GM18498 (cell line): ENCODE measurements around the gene QRICH2.
"Not testable (repeated sequence)": the region's sequence is repeated elsewhere in the genome, so short reads cannot be mapped to it uniquely, and the experiment has no call there.

Experiments used
- ATAC-seq: cut with Tn5 transposase; IDR thresholded peaks from one replicate; pipeline ENCODE4 v1.9.1; 2021; ENCODE audit warnings: mild to moderate bottlenecking, moderate library complexity; ENCODE audit not compliant: unreplicated experiment

QRICH2 gene

GRCh38 chr17:76333673-76334505 is 25.8 kb upstream of the QRICH2 start:
- ATAC-seq = no peak

GRCh38 chr17:76331083-76331482 is 23.0 kb upstream of the QRICH2 start:
- ATAC-seq = no peak

DNA sequence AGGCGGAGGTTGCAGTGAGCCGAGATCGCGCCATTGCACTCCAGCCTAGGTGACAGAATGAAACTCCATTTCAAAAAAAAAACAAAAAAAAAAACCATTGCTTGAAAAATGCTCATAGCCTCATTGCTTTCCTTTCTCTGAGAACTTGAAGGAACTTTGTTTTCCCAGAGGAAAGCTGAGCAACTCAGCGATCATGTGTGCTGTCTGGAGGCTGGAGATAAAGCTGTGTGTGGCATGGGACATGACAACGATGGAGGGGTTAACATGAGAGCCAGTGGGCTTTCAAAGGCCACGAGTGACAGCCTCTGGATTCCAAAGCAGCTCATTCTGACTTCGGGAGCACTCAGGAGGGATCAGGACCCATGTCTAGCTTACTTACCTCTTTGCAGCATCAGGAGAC is 21.6 kb upstream of the QRICH2 start:
- ATAC-seq = no peak

GRCh38 chr17:76327696-76328095 is 19.6 kb upstream of the QRICH2 start:
- ATAC-seq = no peak

GRCh38 chr17:76326306-76326705 is 18.2 kb upstream of the QRICH2 start:
- ATAC-seq = no peak

GRCh38 chr17:76318586-76318985 is 10.5 kb upstream of the QRICH2 start:
- no peak for ATAC-seq

GRCh38 chr17:76317535-76317934 is 9.5 kb upstream of the QRICH2 start:
- ATAC-seq = no peak

DNA sequence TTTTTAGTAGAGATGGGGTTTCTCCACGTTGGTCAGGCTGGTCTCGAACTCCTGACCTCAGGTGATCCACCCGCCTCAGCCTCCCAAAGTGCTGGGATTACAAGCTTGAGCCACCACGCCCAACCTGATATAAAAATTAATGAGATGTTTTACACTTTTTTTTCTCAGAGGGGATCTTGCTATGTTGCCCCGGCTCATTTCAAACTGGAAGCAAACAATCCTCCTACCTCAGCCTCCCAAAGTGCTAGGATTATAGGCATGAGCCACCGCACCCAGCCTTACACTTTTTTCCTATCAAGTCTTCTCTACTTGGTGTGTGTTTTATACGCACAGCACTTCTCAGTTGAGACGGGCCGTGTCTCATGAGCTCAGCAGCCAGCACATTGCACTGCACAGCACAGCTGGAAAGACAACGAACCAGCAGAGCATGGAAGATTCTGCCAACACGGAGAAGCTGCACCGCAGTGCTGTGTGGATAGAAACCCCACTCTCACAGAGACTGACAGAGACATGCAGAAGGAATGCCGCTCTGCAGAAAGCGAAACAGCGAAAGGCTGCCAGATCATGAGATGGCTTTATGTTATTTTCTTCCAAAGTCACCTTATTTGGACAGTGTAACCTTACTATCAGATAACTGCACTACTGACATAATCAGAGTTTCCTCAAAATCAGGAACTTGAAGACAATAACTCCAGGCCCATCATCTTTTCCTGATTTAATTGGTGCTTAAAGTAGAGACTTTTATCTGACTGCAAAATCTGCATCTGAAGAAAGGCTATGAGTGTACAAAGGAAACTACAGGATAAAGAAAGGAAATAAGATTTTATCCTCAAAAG is 6.5 kb upstream of the QRICH2 start:
- ATAC-seq = no peak

- ATAC-seq = no peak
Observed at GRCh38 chr17:76312735-76313134, 4.7 kb upstream of the QRICH2 start.

GRCh38 chr17:76309461-76309860 is 1.4 kb upstream of the QRICH2 start:
- no peak for ATAC-seq

- no peak for ATAC-seq
Observed at GRCh38 chr17:76307299-76307965, 644 bp downstream of the QRICH2 start.

DNA sequence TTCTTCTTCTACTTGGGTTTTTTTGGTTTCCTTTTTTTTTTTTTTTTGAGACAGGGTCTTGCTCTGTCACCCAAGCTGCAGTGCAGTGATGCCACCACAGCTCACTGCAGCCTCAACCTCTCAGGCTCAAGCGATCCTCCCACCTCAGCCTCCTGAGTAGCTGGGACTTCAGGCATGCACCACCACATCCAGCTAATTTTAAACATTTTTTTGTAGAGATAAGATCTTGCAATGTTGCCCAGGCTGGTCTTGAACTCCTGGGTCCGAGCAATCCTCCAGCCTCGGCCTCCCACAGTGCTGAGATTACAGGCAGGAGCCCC is 3.0 kb downstream of the QRICH2 start:
- not testable (repeated sequence) for ATAC-seq

- ATAC-seq = no peak
Observed at GRCh38 chr17:76304226-76305134, 3.6 kb downstream of the QRICH2 start.

- no peak for ATAC-seq
Observed at GRCh38 chr17:76297436-76297835, 10.6 kb downstream of the QRICH2 start.

- no peak for ATAC-seq
Observed at GRCh38 chr17:76296889-76297288, 11.2 kb downstream of the QRICH2 start.

- ATAC-seq = no peak
Observed at GRCh38 chr17:76296186-76296585, 11.9 kb downstream of the QRICH2 start.

DNA sequence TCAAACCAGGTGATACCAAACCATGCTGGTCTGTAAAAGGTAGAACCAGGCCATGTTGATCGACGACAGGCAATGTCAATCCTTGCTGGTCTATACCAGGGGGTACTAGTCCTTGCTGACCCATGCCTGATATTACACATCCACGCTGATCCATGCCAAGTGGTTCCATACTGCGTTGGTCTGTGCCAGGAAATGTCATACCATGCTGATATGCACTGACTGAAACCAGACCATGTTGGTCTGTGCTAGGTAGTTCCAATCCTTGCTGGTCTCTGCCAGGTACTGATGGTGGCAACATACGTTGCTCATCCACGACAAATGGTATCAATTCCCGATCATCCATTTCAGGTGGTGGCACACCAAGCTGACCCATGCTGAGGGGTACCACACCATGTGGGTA is 15.0 kb downstream of the QRICH2 start:
- no peak for ATAC-seq

GRCh38 chr17:76292567-76292966 is 15.5 kb downstream of the QRICH2 start:
- no peak for ATAC-seq

DNA sequence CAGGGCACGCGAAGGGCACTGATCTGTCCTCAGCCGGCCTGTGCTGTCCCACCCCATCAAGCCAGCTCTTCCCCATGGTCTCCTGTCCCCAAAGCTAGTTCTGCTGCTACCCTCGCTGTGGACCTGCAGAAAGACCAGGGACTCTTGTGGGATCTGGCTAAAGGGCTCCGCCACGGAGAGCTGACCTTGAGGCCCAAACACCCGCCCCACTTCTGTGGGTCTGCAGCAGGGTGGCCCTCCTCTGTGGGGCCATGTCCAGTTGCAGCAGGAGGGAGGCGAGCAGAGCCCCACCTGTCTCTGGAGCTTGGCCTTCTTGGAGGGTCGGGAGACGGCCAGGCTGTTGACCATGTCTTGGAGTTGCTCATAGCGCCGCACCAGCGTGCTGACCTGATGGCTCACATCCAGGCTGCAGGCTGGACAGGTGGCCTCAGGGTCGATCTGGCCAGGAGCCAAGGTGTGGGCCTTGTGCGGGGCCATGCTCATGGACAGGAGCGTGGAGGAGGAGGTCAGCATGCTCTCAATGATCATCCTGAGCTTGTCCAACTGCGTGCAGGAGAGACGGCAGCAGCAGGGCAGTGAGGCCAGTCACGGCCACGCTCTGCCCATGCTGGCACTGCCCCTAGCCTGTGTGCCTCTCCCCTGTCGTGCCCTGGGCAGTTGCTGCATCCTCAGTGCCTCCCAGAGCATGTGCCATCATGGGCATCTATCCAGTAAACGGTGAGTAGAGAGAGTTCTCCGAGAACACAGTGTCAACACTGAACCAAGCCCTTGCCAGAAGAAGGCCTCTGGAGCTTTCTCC is 26.3 kb downstream of the QRICH2 start:
- no peak for ATAC-seq

DNA sequence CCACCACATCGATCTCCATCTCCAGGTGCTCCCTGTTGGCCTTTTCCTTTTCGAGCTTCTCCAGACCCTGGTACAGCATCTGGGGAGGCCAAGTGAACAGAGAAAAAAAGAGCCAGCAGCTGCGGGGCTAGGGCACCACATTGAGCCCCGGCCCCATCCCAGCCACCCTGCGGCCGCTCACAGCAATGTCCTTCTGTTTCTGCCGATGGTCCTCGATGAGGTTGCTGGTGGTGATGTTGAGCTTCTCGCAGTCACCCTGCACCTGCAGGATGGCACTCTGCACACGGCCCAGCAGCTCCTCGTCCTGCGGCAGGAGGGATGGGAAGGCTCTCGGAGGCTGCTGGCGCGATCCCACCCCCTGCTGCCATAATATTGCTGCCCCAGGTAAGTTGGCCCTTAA is 27.4 kb downstream of the QRICH2 start:
- no peak for ATAC-seq
